D721Med (cell line): ENCODE measurements around the gene SCEL.
A peak's percentile ranks its signal among the peaks of the same experiment; 100 is the strongest.
"Not testable (repeated sequence)": the region's sequence is repeated elsewhere in the genome, so short reads cannot be mapped to it uniquely, and the experiment has no call there.

Source experiments
- DNase-seq: peaks from one replicate; pipeline ENCODE4 v3.0.0; 2011; ENCODE audit warnings: low spot score; ENCODE audit not compliant: insufficient read length
- FAIRE-seq: peaks from 2 replicates; lab custom pipeline; 2011; peaks lifted over from hg19 to GRCh38; lab: Jason Lieb, UNC
- CTCF ChIP-seq: IDR thresholded peaks from 2 replicates; pipeline ENCODE4 v1.5.1; 2012; ENCODE audit warnings: mild to moderate bottlenecking, control low read depth; ENCODE audit not compliant: insufficient read depth; ENCODE audit errors: missing control alignments

SCEL gene

GRCh38 chr13:77628170-77628569 is 92.7 kb downstream of the SCEL start:
- FAIRE-seq, result peak; percentile 67

GRCh38 chr13:77637588-77637987 is 102.1 kb downstream of the SCEL start:
- FAIRE-seq (no peak), DNase-seq (no peak)
- no peak for TF ChIP-seq CTCF

More at GRCh38 chr13:77628170-77628569, 92.7 kb downstream of the SCEL start:
- TF ChIP-seq CTCF, result no peak
- DNase-seq, result no peak

GRCh38 chr13:77650409-77650808 is 114.9 kb downstream of the SCEL start:
- no peak for TF ChIP-seq CTCF
- no peak for DNase-seq
- FAIRE-seq, result no peak

- DNase-seq (no peak), FAIRE-seq (no peak)
- TF ChIP-seq CTCF, result no peak
Measured at GRCh38 chr13:77653301-77653700, 117.8 kb downstream of the SCEL start.

- not testable (repeated sequence) for DNase-seq, FAIRE-seq
Measured at GRCh38 chr13:77660016-77660415, 124.5 kb downstream of the SCEL start.

GRCh38 chr13:77660841-77661250 is 125.3 kb downstream of the SCEL start:
- TF ChIP-seq CTCF, result no peak
- FAIRE-seq (no peak), DNase-seq (no peak)

- FAIRE-seq, result not testable (repeated sequence)
Measured at GRCh38 chr13:77662301-77662700, 126.8 kb downstream of the SCEL start.

GRCh38 chr13:77662831-77663230 is 127.3 kb downstream of the SCEL start:
- DNase-seq, FAIRE-seq: not testable (repeated sequence)

More at GRCh38 chr13:77662301-77662700, 126.8 kb downstream of the SCEL start:
- DNase-seq, result not testable (repeated sequence)

- no peak for FAIRE-seq
- no peak for DNase-seq
- TF ChIP-seq CTCF, result no peak
Measured at GRCh38 chr13:77674852-77675251, 139.3 kb downstream of the SCEL start.
